Stimulated activated CD8-positive, alpha-beta memory T cell treated with anti-CD3 and anti-CD28 coated beads, Interleukin-4, amount 100 ng/mL, for 1 hour (primary cell): ENCODE data around the gene JCAD.
"Not testable (repeated sequence)": the region's sequence is repeated elsewhere in the genome, so short reads cannot be mapped to it uniquely, and the experiment has no call there.

Experiments used
- DNase-seq, 2 donors: peaks; one replicate each; pipeline ENCODE4 v3.0.0-alpha.2; 2020; ENCODE audit warnings: low read depth in 2 of 2, low spot score in 1 of 2

Gene JCAD

GRCh38 chr10:29998142-29998808 lies 61.1 kb downstream of the JCAD start:
- DNase-seq = peak; percentile 36 to 62

- DNase-seq = no peak
Observed at GRCh38 chr10:29994811-29995210, 64.6 kb downstream of the JCAD start.

- no peak for DNase-seq
Observed at GRCh38 chr10:29993319-29993915, 66.0 kb downstream of the JCAD start.

- no peak for DNase-seq
Observed at GRCh38 chr10:29992914-29993313, 66.5 kb downstream of the JCAD start.

GRCh38 chr10:29991382-29991781 lies 68.0 kb downstream of the JCAD start:
- no peak for DNase-seq

- DNase-seq = no peak
Observed at GRCh38 chr10:29987471-29987870, 71.9 kb downstream of the JCAD start.

GRCh38 chr10:29982997-29983648 lies 76.3 kb downstream of the JCAD start:
- DNase-seq = no peak

- no peak for DNase-seq
Observed at GRCh38 chr10:29981510-29981909, 77.9 kb downstream of the JCAD start.

- no peak for DNase-seq
Observed at GRCh38 chr10:29980084-29980483, 79.3 kb downstream of the JCAD start.

- not testable (repeated sequence) for DNase-seq
Observed at GRCh38 chr10:29979421-29979779, 80.0 kb downstream of the JCAD start.

GRCh38 chr10:29977171-29977570 lies 82.2 kb downstream of the JCAD start:
- no peak for DNase-seq

GRCh38 chr10:29976134-29976533 lies 83.3 kb downstream of the JCAD start:
- DNase-seq = no peak

- DNase-seq = no peak
Observed at GRCh38 chr10:29974773-29975172, 84.6 kb downstream of the JCAD start.

- DNase-seq = no peak
Observed at GRCh38 chr10:29973921-29974320, 85.5 kb downstream of the JCAD start.

- DNase-seq = no peak
Observed at GRCh38 chr10:29970576-29970975, 88.8 kb downstream of the JCAD start.

GRCh38 chr10:29970012-29970396 lies 89.4 kb downstream of the JCAD start:
- DNase-seq = no peak

GRCh38 chr10:29969255-29970011 lies 90.0 kb downstream of the JCAD start:
- DNase-seq = no peak

- no peak for DNase-seq
Observed at GRCh38 chr10:29968585-29968984, 90.8 kb downstream of the JCAD start.

- DNase-seq = no peak
Observed at GRCh38 chr10:29966269-29966668, 93.1 kb downstream of the JCAD start.
